DND-41 (cell line): Measurements from ENCODE around the gene MMP24OS.

ENCODE experiments used
- ATAC-seq: fragments of 200-7000 bp; cut with Tn5 transposase; 3 replicates; pipeline ENCODE4 v1.9.1; 2021; ENCODE audit warnings: low read depth; ENCODE audit not compliant: insufficient read depth
- DNase-seq: peaks from one replicate; pipeline ENCODE4 v3.0.0-alpha.2; 2020
- H2AFZ ChIP-seq: 2 replicates; pipeline ENCODE4 v1.6.0; 2012; ENCODE audit warnings: low read depth, low read length
- H3K27ac ChIP-seq: 2 replicates; pipeline ENCODE4 v1.5.1; 2012; ENCODE audit warnings: low read length, inconsistent platforms
- H3K27me3 ChIP-seq: fragments of 200-600 bp; sonication (generic); 2 replicates; pipeline ENCODE4 v1.6.0; 2012; ENCODE audit warnings: low read length, mild to moderate bottlenecking, inconsistent platforms; ENCODE audit not compliant: insufficient read depth, poor library complexity
- H3K36me3 ChIP-seq: 2 replicates; pipeline ENCODE4 v1.5.1; 2012; ENCODE audit warnings: low read length, inconsistent platforms; ENCODE audit not compliant: insufficient read depth
- H3K4me1 ChIP-seq: 2 replicates; pipeline ENCODE4 v1.5.1; 2012; ENCODE audit warnings: mild to moderate bottlenecking, low read length; ENCODE audit not compliant: insufficient read depth
- H3K4me2 ChIP-seq: 2 replicates; pipeline ENCODE4 v1.6.0; 2012; ENCODE audit warnings: mild to moderate bottlenecking, moderate library complexity, low read length, inconsistent platforms; ENCODE audit not compliant: insufficient read depth
- H3K4me3 ChIP-seq, 2 experiments: fragments of 200-600 bp in 1 of 2; shearing (Covaris generic) in 1 of 2; 2 replicates each; pipeline ENCODE4 v1.5.1; 2012 to 2016; ENCODE audit warnings: inconsistent platforms in 2 of 2, low read length in 2 of 2, mild to moderate bottlenecking in 2 of 2, low read depth in 1 of 2, moderate library complexity in 1 of 2
- H3K79me2 ChIP-seq: 2 replicates; pipeline ENCODE4 v1.6.0; 2012; ENCODE audit warnings: low read length, inconsistent platforms; ENCODE audit not compliant: insufficient read depth
- H3K9ac ChIP-seq: 2 replicates; pipeline ENCODE4 v1.6.0; 2012; ENCODE audit warnings: low read depth, mild to moderate bottlenecking, inconsistent platforms, low read length, moderate library complexity
- H3K9me3 ChIP-seq: 2 replicates; pipeline ENCODE4 v1.5.1; 2012; ENCODE audit warnings: low read length, moderate library complexity, mild to moderate bottlenecking, inconsistent platforms; ENCODE audit not compliant: insufficient read depth, severe bottlenecking
- H4K20me1 ChIP-seq: 2 replicates; pipeline ENCODE4 v1.6.0; 2012; ENCODE audit warnings: low read length; ENCODE audit not compliant: insufficient read depth
- CTCF ChIP-seq: IDR thresholded peaks from 2 replicates; pipeline ENCODE4 v1.5.1; 2012; ENCODE audit warnings: borderline replicate concordance, low read length, moderate library complexity, mild to moderate bottlenecking; ENCODE audit not compliant: poor library complexity, severe bottlenecking; ENCODE audit errors: extremely low read depth
- EZH2 ChIP-seq: IDR thresholded peaks from 3 replicates; pipeline ENCODE4 v1.6.1; 2012; ENCODE audit warnings: borderline replicate concordance, low read depth, mild to moderate bottlenecking, moderate library complexity, low read length, inconsistent platforms; ENCODE audit not compliant: severe bottlenecking

The MMP24OS gene

GRCh38 chr20:35312318-35312717, 34.4 kb upstream of the MMP24OS start:
- no peak overlapping the region for H3K9ac ChIP-seq
- H3K4me1 ChIP-seq = no peaks in the 10 kb centered on the region
- no peaks in the 10 kb centered on the region for H3K79me2 ChIP-seq
- H4K20me1 ChIP-seq = no peaks in the 10 kb centered on the region
- H3K4me2 ChIP-seq = no peak overlapping the region
- no peak overlapping the region for H2AFZ ChIP-seq
- no peak for DNase-seq
- peaks cover 17% of the 10 kb centered on the region; the same call in 1 of the 2 replicates for H3K36me3 ChIP-seq
- no peak overlapping the region; the same call in 1 of the 2 replicates for H3K27ac ChIP-seq
- H3K27me3 ChIP-seq = no peaks in the 10 kb centered on the region
- H3K9me3 ChIP-seq = no peaks in the 10 kb centered on the region
- no peak overlapping the region for H3K4me3 ChIP-seq
- TF ChIP-seq CTCF (no peak), EZH2 (no peak)
- no peak; the same call in 2 of the 3 replicates for ATAC-seq

- Histone ChIP-seq H4K20me1 (no peaks in the 10 kb centered on the region), H3K9ac (no peak overlapping the region), H3K4me2 (no peak overlapping the region), H3K36me3 (peaks cover 17% of the 10 kb centered on the region; the same call in 1 of the 2 replicates), H3K9me3 (no peaks in the 10 kb centered on the region), H3K4me3 (no peak overlapping the region), H3K4me1 (no peaks in the 10 kb centered on the region), H3K27me3 (no peaks in the 10 kb centered on the region), H3K27ac (no peak overlapping the region), H3K79me2 (no peaks in the 10 kb centered on the region), H2AFZ (no peak overlapping the region)
- ATAC-seq (no peak), DNase-seq (no peak)
- TF ChIP-seq EZH2 (no peak), CTCF (no peak)
Measured at GRCh38 chr20:35311822-35312221, 33.9 kb upstream of the MMP24OS start.

- no peaks in the 10 kb centered on the region for H3K79me2 ChIP-seq
- H3K9ac ChIP-seq = no peak overlapping the region
- ATAC-seq = no peak
Measured at GRCh38 chr20:35311409-35311808, 33.5 kb upstream of the MMP24OS start.

More at GRCh38 chr20:35311409-35311808, 33.5 kb upstream of the MMP24OS start:
- no peak overlapping the region for H3K4me3 ChIP-seq
- no peaks in the 10 kb centered on the region for H3K27me3 ChIP-seq
- TF ChIP-seq CTCF (no peak), EZH2 (no peak)
- H3K27ac ChIP-seq = no peak overlapping the region
- H3K36me3 ChIP-seq = peaks cover 21% of the 10 kb centered on the region; the same call in 1 of the 2 replicates
- no peaks in the 10 kb centered on the region for H4K20me1 ChIP-seq
- H3K9me3 ChIP-seq = no peaks in the 10 kb centered on the region
- H3K4me2 ChIP-seq = no peak overlapping the region
- H2AFZ ChIP-seq = no peak overlapping the region
- H3K4me1 ChIP-seq = no peaks in the 10 kb centered on the region
- DNase-seq = no peak
